Inflammatory macrophage treated with lipopolysaccharide for 1 hour (primary cell): Measurements from ENCODE around the gene TMEM255A.

Experiments
- DNase-seq, 2 donors: peaks; one replicate each; pipeline ENCODE4 v3.0.0-alpha.2; 2020 to 2022

Gene TMEM255A

DNA sequence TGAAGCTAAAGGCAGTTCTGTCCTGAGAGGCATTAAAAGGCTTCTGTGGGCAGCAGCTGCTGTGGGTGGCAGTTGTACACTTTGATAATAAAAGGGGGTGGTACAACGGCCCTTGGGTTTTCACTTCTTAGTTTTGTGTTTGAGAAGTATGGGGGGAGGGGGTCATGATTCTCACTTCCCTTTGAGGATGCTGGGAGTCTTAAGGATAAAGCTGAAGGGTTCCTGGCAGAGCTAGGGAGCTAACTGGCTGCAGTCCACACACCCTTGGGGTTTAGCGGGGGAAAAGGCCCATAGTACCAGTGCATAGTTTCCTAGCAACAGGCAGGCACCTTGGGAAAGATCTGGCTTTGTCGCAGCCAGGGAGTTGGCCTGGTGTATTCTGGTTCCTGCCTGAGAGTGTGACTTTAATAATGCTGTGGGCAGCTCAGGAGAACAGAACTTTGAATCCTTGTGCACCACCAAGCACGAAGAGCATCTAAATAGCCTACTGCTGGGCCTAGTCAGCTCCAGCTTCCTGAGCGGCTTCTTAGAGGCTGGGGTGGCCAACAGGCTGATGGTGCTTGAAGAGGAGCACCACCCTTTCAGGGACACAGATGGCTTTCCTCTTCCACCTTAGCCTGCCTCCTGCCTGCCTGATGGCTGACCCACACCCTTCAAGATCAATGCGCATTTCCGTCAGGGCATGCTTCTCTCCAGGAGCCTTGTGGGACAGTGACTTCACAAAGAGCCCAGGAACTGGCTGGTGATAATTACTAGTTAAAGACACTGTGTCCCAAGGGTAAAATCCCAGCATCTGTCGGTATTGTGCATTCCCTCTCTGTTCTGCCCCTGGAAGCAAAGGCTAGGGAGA lies 48.2 kb downstream of the TMEM255A start:
- DNase-seq, result no peak

DNA sequence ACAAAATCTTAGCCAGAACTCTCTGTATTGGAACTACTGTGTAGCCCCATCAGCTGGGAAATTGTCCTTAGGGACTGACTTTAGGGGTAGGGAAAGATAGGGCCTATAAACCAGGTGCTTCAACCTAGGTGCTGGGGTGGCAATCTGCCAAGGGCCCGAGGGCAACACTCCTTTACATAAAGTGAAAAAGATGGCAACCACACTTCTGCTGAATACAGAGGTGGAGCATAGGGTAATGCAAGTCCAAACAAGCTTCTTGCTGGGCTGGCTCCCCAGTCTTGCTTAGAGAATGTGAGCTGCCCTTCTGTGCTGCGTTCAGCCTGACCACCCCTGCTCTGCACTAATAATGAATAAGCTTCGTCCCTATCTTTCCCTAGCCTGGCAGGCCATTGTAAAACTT lies 50.9 kb downstream of the TMEM255A start:
- DNase-seq, result no peak

- DNase-seq, result no peak
Measured at GRCh38 chrX:120253784-120254183, 57.5 kb downstream of the TMEM255A start.

- no peak for DNase-seq
Measured at GRCh38 chrX:120251471-120252011, 59.7 kb downstream of the TMEM255A start.

GRCh38 chrX:120250522-120251271 lies 60.6 kb downstream of the TMEM255A start, which contains the start of gene ZBTB33:
ZBTB33 (plus strand) TSS chrX:120250812; CDS start chrX:120253416, 2,604 bp downstream.
- peak; percentile 85 to 89 for DNase-seq

DNA sequence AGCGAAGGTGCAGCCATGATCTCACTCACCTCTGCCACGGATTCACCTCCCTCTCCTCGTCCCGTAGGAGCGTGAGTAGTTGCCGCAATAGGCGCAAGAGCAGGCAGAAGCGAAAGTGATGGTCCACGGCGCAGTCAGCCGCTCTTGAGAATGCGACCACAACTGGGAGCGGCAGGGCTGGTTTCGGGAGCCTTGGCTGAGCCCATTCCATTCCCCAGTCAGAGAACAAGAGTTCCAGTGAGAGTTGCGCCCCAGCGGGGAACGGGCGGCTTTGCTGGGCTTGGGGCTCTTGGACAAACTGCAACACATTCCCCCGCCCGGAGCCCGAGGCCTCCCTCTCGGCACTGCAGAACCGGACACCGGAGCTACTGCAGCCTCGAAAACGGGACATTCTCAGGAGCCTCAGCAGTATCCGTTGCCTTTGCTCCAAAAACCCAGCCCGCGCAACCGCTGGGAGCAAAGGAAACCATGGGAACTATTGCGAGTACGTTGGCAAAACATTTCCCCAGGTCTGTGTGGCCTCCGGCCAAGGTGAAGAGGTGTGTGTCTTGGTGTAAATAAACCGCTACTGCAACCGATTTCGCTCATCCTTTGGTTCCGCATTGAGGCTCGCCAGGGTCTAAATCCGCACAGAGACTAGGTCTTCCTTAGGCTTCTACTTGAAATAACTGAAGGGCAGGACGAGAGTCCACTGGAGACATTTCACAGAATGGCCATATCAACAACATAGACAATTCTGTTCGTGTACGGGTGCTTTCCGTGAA lies 66.3 kb downstream of the TMEM255A start:
- DNase-seq, result peak; percentile 43 to 55

DNA sequence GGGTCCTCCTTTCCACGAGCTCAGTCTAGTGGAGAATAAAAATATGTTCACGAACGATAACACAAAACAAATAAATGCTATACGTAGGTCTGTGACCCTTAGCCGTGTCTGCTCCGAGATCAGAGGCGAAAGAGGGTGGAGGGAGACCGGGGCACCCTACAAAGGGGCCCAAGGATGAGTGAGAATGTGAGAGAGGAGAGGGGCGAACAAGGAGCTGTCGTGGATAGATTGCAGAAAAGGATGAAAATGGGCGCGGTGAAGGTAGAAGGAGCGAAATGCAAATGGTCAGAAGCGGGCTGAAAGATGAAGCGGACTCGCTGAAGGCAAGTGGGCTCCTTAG lies 66.9 kb downstream of the TMEM255A start:
- DNase-seq, result no peak

GRCh38 chrX:120242813-120243212 lies 68.4 kb downstream of the TMEM255A start:
- no peak for DNase-seq

- DNase-seq, result no peak
Measured at GRCh38 chrX:120238933-120239332, 72.3 kb downstream of the TMEM255A start.

- DNase-seq, result no peak
Measured at GRCh38 chrX:120236687-120237479, 74.4 kb downstream of the TMEM255A start.

- DNase-seq, result no peak
Measured at GRCh38 chrX:120235284-120235683, 76.0 kb downstream of the TMEM255A start.

- DNase-seq, result no peak
Measured at GRCh38 chrX:120228187-120228908, 82.9 kb downstream of the TMEM255A start.

- no peak for DNase-seq
Measured at GRCh38 chrX:120224388-120224787, 86.9 kb downstream of the TMEM255A start.

DNA sequence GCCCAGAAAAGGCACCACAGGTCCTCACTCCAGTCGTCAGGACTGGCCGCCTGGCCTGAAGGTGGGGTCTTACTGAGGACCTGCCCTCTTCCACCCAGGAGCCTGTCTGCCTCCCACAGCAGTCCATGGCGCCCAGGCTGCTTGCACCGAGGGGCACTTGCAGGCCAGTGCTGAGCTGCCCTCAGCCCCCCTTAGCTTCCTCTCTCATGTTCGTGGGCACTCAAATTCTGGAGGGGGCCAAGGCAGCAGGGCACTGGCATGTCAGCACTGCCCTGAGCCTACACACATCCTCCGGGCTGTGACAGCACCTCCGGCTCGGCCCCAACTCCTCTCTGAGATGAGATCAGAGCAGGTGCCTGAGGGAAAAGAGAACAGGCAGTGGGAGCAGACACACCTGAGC lies 87.9 kb downstream of the TMEM255A start:
- no peak for DNase-seq

GRCh38 chrX:120213438-120214265 lies 97.6 kb downstream of the TMEM255A start:
- DNase-seq, result peak; percentile 46 to 76
